ENCODE data around the gene ZNF345.

The ZNF345 gene

DNA sequence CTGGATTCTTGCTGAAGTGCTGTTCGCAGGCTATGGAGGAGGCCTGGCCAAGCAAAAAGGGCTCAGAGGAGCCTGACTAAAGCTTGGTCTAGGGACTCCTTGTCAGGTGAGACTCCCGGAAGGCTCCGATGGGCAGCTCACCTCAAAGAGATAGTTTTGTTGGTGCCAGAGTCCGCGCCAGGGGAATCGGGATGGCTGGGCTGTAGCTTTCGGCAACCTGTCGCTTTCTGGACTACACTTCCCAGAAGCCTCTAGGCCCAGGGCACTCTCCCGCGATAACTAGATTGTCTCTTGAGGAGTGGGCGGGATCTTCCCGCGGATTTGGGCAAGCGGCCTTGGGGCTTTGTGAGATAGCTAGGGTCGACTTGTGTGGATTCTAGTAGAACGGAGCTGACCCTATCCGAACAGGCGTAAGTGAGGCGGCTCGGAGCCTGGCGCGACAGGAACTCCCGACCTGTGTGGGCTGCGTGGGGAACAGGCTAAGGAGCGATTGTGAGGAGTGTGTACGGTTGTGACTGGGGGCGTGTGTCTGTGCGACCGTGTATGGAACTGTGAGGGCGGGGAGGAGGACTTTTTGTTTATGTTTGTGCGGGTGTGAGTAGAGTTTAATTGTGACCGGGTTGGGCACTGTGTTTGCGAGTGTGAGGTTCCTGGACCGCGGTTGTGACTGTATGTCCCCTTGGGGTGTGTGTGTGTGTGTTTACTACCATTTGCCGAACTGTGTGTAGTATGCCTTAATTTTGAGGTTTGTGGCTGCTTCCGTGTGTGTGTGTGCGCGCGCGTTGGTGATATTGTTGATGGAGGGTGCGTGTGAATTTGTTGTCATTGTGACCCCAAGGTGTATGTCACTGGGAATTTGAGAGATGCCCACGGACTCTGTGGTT lies at the start of gene ZNF345:
ZNF345 (plus strand) TSS at position 318 of the 884 bp plus-strand sequence. CDS start 25,955 bp downstream, outside the sequence.
- DNase-seq (ENCODE audit: low read depth in 1 of 2, low spot score in 1 of 2): peak; percentile 61 to 69

- DNase-seq (ENCODE audit: low read depth in 1 of 2, low spot score in 1 of 2): no peak
These were observed 45.3 kb upstream of the ZNF345 start for GRCh38 chr19:36805364-36805763.

DNA sequence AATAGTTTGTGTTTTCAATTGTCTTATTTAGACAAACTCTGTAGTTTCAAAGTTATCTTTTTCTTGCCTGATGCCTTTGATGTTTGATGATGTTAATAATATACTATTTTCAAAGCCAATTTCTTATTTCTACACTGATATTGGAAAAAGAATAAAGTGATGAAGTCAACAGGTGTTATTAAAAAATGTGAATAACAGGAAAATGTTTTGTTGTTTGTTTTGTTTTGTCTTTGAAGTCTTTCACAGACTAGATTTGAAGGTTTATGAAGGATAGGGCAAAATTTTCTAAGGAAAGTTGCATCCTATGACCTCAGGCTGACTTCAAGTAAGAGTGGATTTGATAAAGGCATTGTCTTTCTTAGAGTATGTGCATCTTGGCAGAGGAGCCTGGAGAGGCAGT lies 43.6 kb upstream of the ZNF345 start:
- DNase-seq (ENCODE audit: low read depth in 1 of 2, low spot score in 1 of 2): no peak

GRCh38 chr19:36819130-36819630 lies 31.5 kb upstream of the ZNF345 start:
- DNase-seq (ENCODE audit: low read depth in 1 of 2, low spot score in 1 of 2): no peak

GRCh38 chr19:36821758-36822157 lies 28.9 kb upstream of the ZNF345 start:
- DNase-seq (ENCODE audit: low read depth in 1 of 2, low spot score in 1 of 2): no peak

GRCh38 chr19:36833430-36833829 lies 17.2 kb upstream of the ZNF345 start:
- no peak for DNase-seq (ENCODE audit: low read depth in 1 of 2, low spot score in 1 of 2)

DNA sequence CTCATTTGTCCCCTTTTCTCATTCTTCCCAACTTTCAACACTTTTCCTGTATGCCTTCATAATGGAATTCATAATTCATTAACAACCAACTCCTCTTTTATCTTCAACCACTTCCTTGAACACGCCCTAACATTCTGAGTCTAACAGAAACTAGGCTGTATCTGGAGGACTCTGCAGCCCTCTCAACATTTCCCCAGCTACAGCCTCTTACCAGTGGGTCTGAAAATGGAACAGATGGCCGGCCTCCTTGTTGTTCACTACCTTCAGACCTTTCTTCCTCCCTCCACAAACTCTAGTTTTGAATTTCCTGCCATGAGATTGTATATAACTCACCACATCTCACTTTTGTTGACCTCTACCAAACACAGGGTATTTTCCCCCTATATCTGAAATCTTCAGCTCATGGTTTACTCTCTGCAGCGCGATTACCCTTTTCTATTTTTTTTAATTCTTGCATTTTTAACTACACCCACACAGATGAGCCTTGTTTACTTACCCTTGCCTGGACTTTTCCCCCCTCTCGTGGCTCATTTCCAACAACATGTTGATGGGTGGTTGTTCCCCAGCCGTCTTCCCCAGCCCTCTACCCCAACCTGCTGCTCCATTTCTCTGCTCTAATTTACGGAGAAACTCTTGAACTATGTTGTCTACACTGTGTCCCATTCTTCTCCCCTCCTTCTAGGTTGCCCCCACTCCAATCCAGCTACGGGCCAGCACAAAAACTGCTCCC lies 13.3 kb upstream of the ZNF345 start:
- DNase-seq (ENCODE audit: low read depth in 1 of 2, low spot score in 1 of 2): no peak

DNA sequence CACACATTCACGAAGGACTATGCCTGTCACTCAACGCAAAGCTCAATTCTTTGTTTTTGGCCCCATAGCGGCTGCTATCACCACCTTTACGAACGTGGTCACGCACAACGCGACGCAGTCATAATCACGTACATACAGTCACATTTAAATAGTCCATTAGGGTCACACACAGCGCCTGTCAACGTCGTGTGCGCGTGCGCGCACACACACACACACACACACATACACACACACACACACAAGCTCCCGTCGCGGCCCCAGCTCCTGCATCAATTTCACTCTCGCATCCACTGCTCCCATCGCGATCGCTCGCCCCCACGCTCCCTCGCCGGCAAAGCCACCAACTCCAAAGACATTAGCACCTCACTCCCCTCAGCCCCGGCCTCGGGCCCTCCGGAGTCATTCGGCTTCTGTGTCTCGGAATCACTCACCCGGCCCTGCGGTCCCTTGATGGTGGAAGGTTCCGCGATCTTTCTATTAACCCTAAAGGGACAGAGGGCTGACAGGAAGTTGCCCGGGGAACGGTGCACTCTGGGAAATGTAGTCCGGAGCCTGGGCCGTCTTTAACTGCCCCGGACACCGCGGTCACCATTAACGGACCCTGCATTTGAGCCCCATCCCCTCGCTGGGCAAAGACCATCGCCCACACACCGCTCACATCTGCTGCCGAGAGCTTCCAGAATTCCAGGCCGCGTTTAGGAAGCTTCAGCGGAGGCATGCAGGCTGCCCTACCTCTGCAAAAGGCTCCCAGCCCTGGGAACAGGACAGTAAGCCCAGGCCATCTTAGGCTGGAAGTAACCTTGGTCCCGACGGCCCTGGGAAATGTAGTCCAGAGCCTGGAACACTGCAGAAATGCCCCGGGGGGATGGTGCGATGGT lies 12.5 kb upstream of the ZNF345 start, which contains the start of gene ZNF790:
ZNF790 (minus strand) TSS at position 482 of the 878 bp plus-strand sequence. CDS start 12,768 bp downstream, outside the sequence.
- DNase-seq (ENCODE audit: low read depth in 1 of 2, low spot score in 1 of 2): peak; percentile 65 to 68

DNA sequence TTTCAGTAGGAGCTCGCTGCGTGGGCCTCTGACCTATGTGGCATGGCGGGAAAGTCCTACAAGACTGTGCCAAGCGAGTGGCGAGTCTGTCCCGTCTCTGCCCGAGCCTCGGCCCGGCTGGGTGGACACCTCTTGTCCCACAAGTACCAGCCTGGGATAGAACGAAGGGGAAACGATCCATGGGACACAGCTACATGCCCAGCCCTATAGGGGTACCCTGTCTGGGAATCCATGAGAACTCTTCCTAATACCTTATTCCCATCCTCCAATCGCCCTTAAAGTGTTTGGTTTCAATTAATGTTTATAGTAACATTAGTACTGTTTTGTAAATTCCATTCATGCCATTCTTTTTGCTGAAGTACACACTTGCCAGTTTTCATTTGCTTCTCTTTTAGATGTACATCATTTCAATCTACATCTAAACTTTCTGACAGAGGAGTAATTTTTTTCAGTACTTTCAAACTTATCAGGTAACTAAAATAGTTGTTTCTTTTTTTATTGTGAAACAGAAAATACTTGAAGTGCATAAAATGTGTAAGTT lies 11.8 kb upstream of the ZNF345 start:
- no peak for DNase-seq (ENCODE audit: low read depth in 1 of 2, low spot score in 1 of 2)

- no peak for DNase-seq (ENCODE audit: low read depth in 1 of 2, low spot score in 1 of 2)
These were observed 2.7 kb upstream of the ZNF345 start for GRCh38 chr19:36847968-36848367.

DNA sequence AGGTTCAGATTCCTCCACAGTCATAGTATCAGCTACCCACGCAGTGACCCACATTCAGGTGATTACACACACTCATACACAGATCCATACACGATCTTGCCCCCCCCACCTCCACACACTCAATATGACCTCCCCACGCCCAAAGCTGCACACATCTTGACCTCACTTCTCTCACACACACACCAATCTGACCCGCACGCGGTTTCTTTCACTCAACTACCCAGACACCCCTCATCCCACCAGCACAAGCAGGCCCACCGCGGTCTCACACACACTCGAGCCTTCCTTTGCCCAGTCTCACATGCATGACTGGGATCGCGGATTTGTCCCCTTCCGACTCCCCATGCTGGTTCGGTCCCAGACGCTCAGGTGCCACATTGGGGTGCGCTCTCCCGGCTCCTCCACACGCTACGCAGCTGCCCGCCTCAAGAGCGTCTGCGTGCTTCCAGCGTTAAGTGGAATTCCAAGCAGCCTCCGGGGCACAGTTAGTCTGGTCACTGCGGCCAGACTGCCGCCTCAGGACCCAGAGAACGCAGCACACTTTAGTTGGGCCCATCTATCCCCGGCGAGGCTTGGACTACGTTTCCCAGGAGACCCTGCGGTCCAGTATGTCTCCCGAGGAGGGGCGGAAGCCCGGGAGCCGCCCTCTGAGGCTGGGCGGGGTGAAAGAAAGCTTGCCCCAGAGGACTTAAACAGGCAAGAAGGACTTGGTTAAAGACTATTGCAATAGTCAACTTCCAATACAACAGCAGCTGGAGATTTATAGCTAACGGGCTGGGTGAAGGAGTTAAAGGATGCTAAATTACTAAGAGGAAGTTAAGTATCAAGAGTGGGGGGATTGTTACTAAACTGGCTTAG lies 746 bp upstream of the ZNF345 start:
- DNase-seq (ENCODE audit: low read depth in 1 of 2, low spot score in 1 of 2): peak; percentile 67 to 77

- DNase-seq (ENCODE audit: low read depth in 1 of 2, low spot score in 1 of 2): no peak
These were observed 1.2 kb downstream of the ZNF345 start for GRCh38 chr19:36851898-36852297.

GRCh38 chr19:36876993-36877938 lies 26.6 kb downstream of the ZNF345 start:
- no peak for DNase-seq (ENCODE audit: low read depth in 1 of 2, low spot score in 1 of 2)

- no peak for DNase-seq (ENCODE audit: low read depth in 1 of 2, low spot score in 1 of 2)
These were observed 41.2 kb downstream of the ZNF345 start for GRCh38 chr19:36891768-36892357.

DNA sequence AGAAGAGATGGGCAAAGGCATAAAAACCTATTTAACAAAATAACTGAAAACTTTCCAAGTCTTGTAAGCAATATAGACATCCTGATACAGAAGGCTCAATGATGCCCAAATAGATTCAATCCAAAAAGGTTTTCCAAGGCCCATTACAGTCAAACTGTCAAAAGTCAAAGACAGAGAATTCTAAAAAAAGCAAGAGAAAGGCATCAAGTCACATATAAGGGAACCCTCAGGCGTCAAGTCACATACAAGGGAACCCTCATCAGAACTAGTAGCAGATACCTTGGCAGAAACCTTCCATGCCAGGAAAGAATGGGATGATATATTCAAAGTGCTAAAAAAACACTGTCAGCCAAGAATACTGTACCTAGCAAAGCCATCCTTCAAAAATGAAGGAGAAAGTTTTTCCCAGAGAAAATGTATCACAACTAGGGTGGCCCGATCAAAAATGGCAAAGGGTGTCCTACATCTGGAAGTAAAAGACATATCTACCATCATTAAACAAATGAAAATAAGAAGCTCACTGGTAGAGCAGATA lies 44.2 kb downstream of the ZNF345 start:
- DNase-seq (ENCODE audit: low read depth in 1 of 2, low spot score in 1 of 2): no peak

GRCh38 chr19:36898422-36898821 lies 47.7 kb downstream of the ZNF345 start:
- DNase-seq (ENCODE audit: low read depth in 1 of 2, low spot score in 1 of 2): no peak

DNA sequence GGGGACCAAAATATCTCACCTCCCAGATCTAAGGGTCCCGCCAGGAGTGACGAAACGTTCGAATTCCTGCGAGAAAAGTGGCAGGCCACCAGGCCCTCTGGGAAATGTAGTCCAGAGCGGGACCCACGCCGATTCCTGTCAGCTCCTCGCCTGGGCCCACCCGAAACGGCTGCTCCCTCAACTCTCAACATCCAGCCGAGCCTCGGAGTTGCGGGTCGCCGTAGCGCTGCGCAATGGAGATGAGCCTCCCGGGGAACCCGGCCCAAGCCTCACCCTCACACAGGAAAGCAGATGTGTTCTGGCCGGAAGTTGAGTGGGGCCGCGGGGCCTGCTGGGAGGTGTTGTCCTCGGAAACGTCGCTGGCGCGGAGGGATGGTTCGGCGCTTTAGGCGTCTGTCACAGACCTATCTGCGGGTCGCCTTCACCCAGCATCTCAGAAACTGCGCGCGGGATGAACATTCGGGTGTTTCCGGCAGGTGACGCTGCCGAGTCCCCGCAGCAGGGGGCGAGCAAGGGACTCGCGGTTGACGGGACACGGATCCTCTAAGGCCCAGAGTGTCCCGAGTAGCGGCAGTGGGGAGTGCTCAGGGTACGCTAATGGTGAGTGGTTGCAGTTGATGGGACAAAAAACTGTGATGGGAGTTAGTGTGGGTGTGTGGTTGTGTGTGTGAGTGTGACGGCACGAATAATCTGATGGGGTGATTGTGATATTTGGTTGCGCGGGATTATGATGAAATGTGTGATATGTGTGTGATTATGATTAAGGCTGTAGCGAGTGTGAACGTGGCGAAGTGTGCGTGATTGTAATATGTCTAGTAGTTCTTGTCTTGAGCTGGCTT lies 65.5 kb downstream of the ZNF345 start, which contains the start of the genes ZNF568 and ZNF829:
ZNF568 (plus strand) TSS at position 341 of the 839 bp plus-strand sequence. CDS start 6,439 bp downstream, outside the sequence.
ZNF829 (minus strand) TSS at position 300 of the 839 bp plus-strand sequence. CDS start 1,124 bp downstream, outside the sequence.
- peak; percentile 79 to 81 for DNase-seq (ENCODE audit: low read depth in 1 of 2, low spot score in 1 of 2)
